GM18526 (cell line): ENCODE results near the gene PRXL2B.

ENCODE experiments used
- POLR2A ChIP-seq: IDR thresholded peaks from 3 replicates; pipeline ENCODE4 v1.6.1; 2011; ENCODE audit not compliant: insufficient read length; ENCODE audit errors: extremely low read depth

Gene PRXL2B

GRCh38 chr1:2589431-2590232 lies 3.1 kb downstream of the PRXL2B start:
- TF ChIP-seq POLR2A, result no peak

DNA sequence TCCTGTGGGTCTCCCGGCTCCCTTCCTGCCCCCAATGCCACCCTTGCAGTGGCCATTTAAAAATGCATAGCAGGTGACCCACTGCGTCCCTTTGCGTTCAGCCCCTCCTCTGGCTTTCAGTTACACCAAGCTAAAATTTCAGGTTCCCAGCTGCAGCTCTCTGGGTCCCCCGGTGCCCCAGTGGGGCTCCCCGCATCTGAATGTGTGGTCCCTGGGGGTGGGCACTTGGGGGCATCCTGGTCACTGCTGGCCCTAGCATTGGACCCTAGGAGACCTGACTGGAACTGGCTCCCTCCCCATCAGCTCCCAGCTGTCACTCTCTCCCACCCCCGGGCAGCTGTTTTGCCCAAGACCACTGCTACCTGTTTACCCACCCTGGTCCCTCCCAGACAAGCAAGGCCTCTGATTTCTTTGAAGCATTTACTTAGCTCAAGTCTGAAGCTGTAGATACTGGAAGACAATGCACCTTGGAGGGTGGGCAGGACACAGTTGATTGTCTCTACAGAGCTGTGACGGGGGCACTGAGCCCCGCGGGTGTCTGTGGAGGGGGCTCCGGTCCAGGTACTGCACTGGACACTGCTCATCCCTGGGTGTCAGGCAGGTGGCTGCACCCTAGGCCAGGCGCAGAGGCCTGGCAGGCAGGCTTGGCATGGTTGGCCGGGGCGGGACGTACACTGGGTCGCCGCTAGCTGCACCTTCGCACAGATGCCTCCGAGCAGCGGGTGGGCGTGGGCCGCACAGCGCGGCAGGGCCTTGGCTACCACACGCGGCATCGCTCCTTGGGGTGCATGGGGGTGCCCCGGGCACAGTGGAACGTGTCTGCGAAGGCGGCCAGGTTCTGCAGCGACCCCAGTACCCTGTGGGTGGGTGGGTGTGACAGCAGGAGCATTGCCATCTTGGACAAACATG lies 3.9 kb downstream of the PRXL2B start:
- no peak for TF ChIP-seq POLR2A

DNA sequence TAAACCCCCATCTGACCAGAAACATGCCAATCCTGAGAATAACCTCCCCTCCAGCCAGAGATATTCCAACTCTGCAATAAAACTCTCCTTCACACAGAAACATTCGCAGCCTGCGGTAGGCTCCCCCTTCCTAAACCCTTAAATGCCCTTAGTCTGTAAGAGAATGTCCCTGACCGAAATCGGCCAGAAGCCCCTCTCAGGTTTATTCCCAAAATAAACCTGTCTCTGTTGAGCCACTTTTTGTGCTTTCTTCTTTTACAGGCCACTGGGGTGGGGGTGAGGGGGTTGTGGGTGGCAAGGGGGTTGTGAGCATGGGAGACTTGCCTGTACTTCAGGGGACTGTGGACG lies 4.6 kb downstream of the PRXL2B start:
- TF ChIP-seq POLR2A, result no peak

DNA sequence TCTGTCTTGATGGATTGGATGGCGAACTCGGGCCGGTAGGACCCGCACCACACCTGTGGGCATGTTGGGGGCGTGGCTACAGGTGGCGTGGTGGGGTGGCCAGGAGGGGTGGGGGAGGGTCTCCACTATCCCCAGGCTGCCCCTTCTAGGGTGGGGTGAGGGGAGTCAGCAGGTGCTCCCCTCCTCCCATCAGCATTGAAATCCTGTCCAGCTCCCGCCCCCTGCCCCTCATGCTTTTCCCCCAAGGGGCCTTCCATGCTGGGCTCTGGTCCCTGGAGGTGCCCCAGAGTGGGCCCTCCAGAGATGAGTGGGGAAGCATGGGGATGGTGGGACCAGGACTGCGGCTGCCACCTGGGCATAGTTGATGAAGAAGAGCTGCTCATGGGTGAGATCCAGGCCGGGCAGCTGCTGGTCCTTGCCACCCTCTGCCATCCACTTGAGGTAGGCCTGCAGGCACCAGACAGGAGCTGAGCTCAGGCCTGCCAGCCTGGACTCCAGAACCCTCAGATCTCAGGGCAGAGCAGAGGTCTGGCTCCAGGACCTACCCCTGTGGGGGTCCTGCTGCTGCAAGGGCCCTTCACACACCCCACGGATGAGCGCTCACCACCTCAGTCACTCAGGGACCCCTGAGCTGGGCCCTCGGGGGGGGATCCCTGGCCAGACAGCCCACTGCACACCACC lies 5.1 kb downstream of the PRXL2B start:
- no peak for TF ChIP-seq POLR2A

DNA sequence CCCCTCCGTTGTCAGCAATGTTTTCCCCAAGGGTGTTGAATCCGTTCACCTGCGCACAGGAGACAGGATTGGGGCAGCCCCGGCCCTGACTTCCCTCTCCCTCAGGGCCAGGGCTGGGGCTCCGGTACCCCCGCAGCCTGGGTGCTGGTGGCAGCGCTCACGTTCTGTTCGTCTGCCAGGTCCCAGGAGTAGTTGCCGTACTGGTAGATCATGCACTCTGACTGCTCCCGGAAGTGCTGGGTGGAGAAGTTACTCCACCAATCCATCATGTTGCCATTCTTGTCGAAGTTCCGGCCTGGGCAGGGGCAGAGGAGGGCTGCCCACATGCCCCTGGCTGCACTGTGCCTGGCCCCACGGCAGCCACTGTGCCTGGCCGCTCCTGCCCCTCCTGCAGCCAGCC lies 6.1 kb downstream of the PRXL2B start:
- no peak for TF ChIP-seq POLR2A

DNA sequence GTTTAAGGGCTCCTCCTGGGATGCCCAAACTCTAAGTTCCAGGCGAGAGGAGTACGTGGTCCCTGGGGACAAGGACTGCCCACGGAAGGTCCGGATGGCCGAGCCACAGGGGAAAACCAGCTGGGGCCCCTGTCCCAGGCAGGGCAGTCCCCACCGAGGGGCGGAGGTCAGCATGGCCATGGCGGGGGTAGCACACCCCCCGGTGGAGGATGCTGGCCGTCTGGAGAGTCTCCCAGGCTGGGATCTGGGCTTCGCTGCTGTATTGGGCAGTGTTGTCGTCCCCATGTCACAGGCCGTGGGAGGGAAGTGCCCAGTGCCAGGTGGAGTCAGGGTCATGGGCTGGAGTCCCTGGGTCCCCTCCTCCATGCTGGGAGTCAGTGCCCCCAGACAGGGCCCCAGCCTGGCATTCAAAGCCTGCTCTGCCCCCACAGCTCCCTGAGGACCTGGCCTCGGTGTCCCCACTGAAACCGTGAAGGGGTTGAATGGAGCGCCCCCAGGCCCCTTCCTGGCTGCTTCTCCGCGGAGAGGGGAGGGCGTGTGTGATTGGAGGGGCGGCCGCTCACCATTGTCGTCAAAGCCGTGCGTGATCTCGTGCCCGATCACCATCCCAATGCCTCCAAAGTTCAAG lies 6.8 kb downstream of the PRXL2B start:
- TF ChIP-seq POLR2A, result no peak

- no peak for TF ChIP-seq POLR2A
Measured at GRCh38 chr1:2594001-2594640, 7.5 kb downstream of the PRXL2B start.

GRCh38 chr1:2594641-2595131 lies 8.1 kb downstream of the PRXL2B start:
- no peak for TF ChIP-seq POLR2A

- no peak for TF ChIP-seq POLR2A
Measured at GRCh38 chr1:2595261-2595811, 8.8 kb downstream of the PRXL2B start.

DNA sequence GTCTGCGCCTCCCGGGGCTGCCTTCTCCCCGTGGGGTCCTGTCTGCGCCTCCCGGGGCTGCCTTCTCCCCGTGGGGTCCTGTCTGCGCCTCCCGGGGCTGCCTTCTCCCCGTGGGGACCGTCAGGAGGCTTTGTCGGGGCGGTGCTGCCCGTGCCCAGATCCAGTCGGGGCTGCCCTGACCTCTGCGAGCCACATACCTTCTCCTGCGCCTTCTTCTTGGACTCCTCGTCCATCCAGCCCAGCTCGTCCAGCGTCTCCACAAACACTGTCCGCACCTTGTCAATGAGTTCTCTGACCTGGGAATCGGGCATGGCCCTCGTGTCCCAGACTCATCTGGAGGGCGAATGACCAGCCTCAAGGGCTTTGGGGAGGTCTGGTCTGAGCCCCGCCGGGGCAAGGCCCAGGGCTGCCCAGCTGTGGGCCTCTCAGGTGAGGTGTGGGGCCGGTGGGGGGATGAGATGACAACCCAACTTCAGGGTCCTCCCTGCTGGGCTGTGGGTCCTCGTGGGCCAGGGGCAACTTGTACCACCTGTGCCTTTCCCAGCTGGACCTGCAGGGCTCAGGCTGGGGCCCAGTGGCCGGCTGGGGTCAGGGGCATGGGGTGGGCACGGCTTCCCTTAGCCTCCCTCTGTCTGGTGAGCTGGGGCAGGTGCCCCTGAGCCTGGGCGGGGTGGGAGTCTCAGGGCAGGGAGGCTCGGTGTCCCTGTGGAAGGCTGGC lies 9.4 kb downstream of the PRXL2B start:
- TF ChIP-seq POLR2A, result no peak

- no peak for TF ChIP-seq POLR2A
Measured at GRCh38 chr1:2596530-2597333, 10.2 kb downstream of the PRXL2B start.

DNA sequence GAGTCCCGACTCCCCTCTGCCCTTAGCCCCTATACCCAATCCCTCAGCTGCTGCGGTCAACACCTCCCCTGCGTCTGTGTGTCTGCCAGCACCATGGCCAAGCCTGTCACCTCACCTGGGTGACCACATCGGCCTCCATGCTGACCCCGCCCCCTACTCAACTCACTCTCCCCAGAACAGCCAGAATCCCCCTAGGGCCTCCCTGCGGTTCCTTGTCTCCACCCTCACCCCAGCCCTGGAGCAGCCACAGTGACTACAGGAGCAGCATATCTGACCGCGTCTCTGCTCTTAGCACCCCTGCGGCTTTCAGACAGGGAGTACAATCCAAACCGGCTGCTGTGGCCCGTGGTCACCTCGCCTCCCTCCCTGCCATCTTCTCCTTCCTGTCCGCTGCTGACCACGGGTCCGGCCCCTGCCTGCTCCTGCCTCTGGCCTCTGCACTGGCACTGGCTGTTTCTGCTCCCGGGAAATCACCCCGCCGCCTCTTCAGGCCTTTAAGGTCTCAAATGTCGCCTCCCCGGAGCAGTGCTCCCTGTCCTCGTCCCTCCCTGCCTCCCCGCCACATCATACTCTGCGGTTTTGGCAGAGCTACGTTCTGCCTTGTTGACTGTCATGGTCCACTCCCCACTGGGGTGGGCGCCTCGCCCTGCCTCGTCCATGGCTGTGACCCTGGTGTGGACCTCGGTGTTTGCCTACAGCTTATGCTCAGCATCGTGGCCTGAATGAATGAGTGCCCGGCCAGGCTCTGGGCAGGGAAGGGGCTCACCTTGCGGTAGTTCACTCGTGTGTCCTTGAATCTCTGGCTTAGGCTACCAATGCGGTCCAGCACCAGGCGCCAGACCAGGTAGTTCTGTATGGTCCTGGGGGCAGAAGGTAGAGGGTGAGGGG lies 11.1 kb downstream of the PRXL2B start:
- no peak for TF ChIP-seq POLR2A
